Measurements from ENCODE around the gene MRTFA. TPM values are rescaled to one million over a fixed set of nuclear protein-coding genes. Genes with fewer than 3 reads are reported as not detected.

MRTFA gene
- total RNA-seq, 1 donor from 2014 or later: 52.8 TPM

GRCh38 chr22:40417041-40417440 lies 219.5 kb downstream of the MRTFA start:
- no peak for DNase-seq (ENCODE audit: low read depth, low spot score)

GRCh38 chr22:40416636-40417035 lies 219.9 kb downstream of the MRTFA start:
- no peaks in the 10 kb centered on the region for H3K27me3 Mint-ChIP-seq (ENCODE audit: low read depth)
- no peak overlapping the region for H3K4me3 Mint-ChIP-seq
- no peak overlapping the region for H3K27ac Mint-ChIP-seq (ENCODE audit: unreplicated experiment)
- peaks cover 12% of the 10 kb centered on the region for H3K36me3 Mint-ChIP-seq (ENCODE audit: low read depth)
- no peaks in the 10 kb centered on the region for H3K9me3 Mint-ChIP-seq
- H3K4me1 Mint-ChIP-seq: no peaks in the 10 kb centered on the region
- DNase-seq (ENCODE audit: low read depth, low spot score): no peak
- no peak for TF ChIP-seq CTCF (conservative IDR thresholded peaks at IDR 0.05)

More at GRCh38 chr22:40417041-40417440, 219.5 kb downstream of the MRTFA start:
- H3K9me3 Mint-ChIP-seq: no peaks in the 10 kb centered on the region
- TF ChIP-seq CTCF (conservative IDR thresholded peaks at IDR 0.05): no peak
- no peak overlapping the region for H3K27ac Mint-ChIP-seq (ENCODE audit: unreplicated experiment)
- no peaks in the 10 kb centered on the region for H3K4me1 Mint-ChIP-seq
- no peaks in the 10 kb centered on the region for H3K27me3 Mint-ChIP-seq (ENCODE audit: low read depth)
- H3K4me3 Mint-ChIP-seq: no peak overlapping the region
- H3K36me3 Mint-ChIP-seq (ENCODE audit: low read depth): peaks cover 12% of the 10 kb centered on the region

- no peak for DNase-seq (ENCODE audit: low read depth, low spot score)
- no peak overlapping the region for H3K27ac Mint-ChIP-seq (ENCODE audit: unreplicated experiment)
- no peaks in the 10 kb centered on the region for H3K4me1 Mint-ChIP-seq
- no peak for TF ChIP-seq CTCF (conservative IDR thresholded peaks at IDR 0.05)
- no peaks in the 10 kb centered on the region for H3K27me3 Mint-ChIP-seq (ENCODE audit: low read depth)
- H3K36me3 Mint-ChIP-seq (ENCODE audit: low read depth): peaks cover 12% of the 10 kb centered on the region
- H3K4me3 Mint-ChIP-seq: peak overlapping the region; percentile 62
- no peaks in the 10 kb centered on the region for H3K9me3 Mint-ChIP-seq
Measured at GRCh38 chr22:40416267-40416570, 220.3 kb downstream of the MRTFA start.

GRCh38 chr22:40415531-40416266 lies 220.8 kb downstream of the MRTFA start:
- Mint-ChIP-seq H3K27me3 (ENCODE audit: low read depth) (no peaks in the 10 kb centered on the region), H3K4me1 (no peaks in the 10 kb centered on the region), H3K36me3 (ENCODE audit: low read depth) (peaks cover 12% of the 10 kb centered on the region), H3K27ac (ENCODE audit: unreplicated experiment) (no peak overlapping the region), H3K4me3 (peak overlapping the region; percentile 62), H3K9me3 (no peaks in the 10 kb centered on the region)
- no peak for TF ChIP-seq CTCF (conservative IDR thresholded peaks at IDR 0.05)
- no peak for DNase-seq (ENCODE audit: low read depth, low spot score)

GRCh38 chr22:40414838-40415505 lies 221.5 kb downstream of the MRTFA start:
- peak overlapping the region; percentile 31 for H3K4me3 Mint-ChIP-seq
- peak overlapping the region; percentile 54 for H3K27ac Mint-ChIP-seq (ENCODE audit: unreplicated experiment)
- no peak for DNase-seq (ENCODE audit: low read depth, low spot score)
- no peaks in the 10 kb centered on the region for H3K27me3 Mint-ChIP-seq (ENCODE audit: low read depth)
- no peaks in the 10 kb centered on the region for H3K9me3 Mint-ChIP-seq
- no peak for TF ChIP-seq CTCF (conservative IDR thresholded peaks at IDR 0.05)
- H3K4me1 Mint-ChIP-seq: no peaks in the 10 kb centered on the region
- peaks cover 12% of the 10 kb centered on the region for H3K36me3 Mint-ChIP-seq (ENCODE audit: low read depth)

All from neural crest cell (in vitro differentiated cells).